ENCODE measurements around the gene TTC9B. TPM values are rescaled to one million over a fixed set of nuclear protein-coding genes. Genes with fewer than 3 reads are reported as not detected.
A peak's percentile ranks its signal among the peaks of the same experiment; 100 is the strongest.

TTC9B gene
- total and polyA plus RNA-seq, 2 of the 8 experiments (the other 6 are each of a cell fraction or from before 2014, with no cell fraction given), result 0.26 TPM; not detected in 1

GRCh38 chr19:40190891-40191835 is 27.0 kb downstream of the TTC9B start, which contains the start of gene MAP3K10:
Gene MAP3K10, plus strand, starts transcription at chr19:40191426. Its CDS starts 606 bp downstream, at chr19:40192032.
- FAIRE-seq, result no peak
- Histone ChIP-seq H3K79me1 (ENCODE audit: low read depth, low read length) (peaks cover 8% of the 10 kb centered on the region; the same call in 1 of the 2 replicates), H3K4ac (replicated peaks; ENCODE audit: insufficient read length, low read depth, low read length) (no peak within 1 kb of the TSS), H3K4me3 (ENCODE audit: extremely low read depth in 1 of 4, insufficient read depth in 2 of 4, low read depth in 3 of 4, low read length in 4 of 4) (peak within 1 kb of the TSS; percentile 80 to 98 (median 82)), H2BK20ac (ENCODE audit: low read length) (no peak within 1 kb of the TSS), H3K9me3 (ENCODE audit: insufficient read depth in 2 of 2, low read depth in 1 of 2, low read length in 1 of 2) (no peaks in the 10 kb centered on the region), H3K14ac (ENCODE audit: insufficient read length) (no peak within 1 kb of the TSS), H3K4me2 (ENCODE audit: insufficient read depth in 1 of 2, low read depth in 2 of 2, low read length in 2 of 2) (peak within 1 kb of the TSS; percentile 73 to 77), H2BK5ac (ENCODE audit: low read depth, low read length) (no peak within 1 kb of the TSS), H4K5ac (ENCODE audit: insufficient read length, low read depth, low read length) (no peak within 1 kb of the TSS), H2BK15ac (ENCODE audit: low read length) (no peak within 1 kb of the TSS), H3K23me2 (ENCODE audit: low read depth, low read length) (peaks cover 4% of the 10 kb centered on the region; the same call in 1 of the 2 replicates), H3K4me1 (replicated peaks in 1 of 4; ENCODE audit: control insufficient read depth in 3 of 4, insufficient read depth in 4 of 4, low read length in 3 of 4) (peaks cover 5 to 12% (median 9%) of the 10 kb centered on the region in 4 experiments), H2BK120ac (replicated peaks; ENCODE audit: low read depth, low read length) (no peak within 1 kb of the TSS), H3K79me2 (ENCODE audit: control insufficient read depth in 1 of 2, insufficient read depth in 2 of 2, low read length in 2 of 2) (no peaks in the 10 kb centered on the region), H2AFZ (ENCODE audit: low read length) (peak within 1 kb of the TSS; percentile 81; the same call in 1 of the 2 replicates), H4K8ac (ENCODE audit: extremely low read depth, insufficient read depth, low read length) (no peak within 1 kb of the TSS; the same call in none of the 2 replicates), H4K20me1 (replicated peaks in 1 of 2; ENCODE audit: control insufficient read depth in 1 of 2, insufficient read depth in 2 of 2, low read length in 2 of 2) (peaks cover 0 to 9% of the 10 kb centered on the region in 2 experiments), H3K56ac (replicated peaks; ENCODE audit: insufficient read length, low read depth, low read length) (peak within 1 kb of the TSS; percentile 69), H4K91ac (replicated peaks; ENCODE audit: insufficient read length, low read length) (peak within 1 kb of the TSS; percentile 32), H2AK5ac (ENCODE audit: low read depth, low read length) (no peak within 1 kb of the TSS), H3K23ac (ENCODE audit: insufficient read length) (no peak within 1 kb of the TSS), H3K27ac (ENCODE audit: low read depth, low read length) (no peak within 1 kb of the TSS), H3K9ac (replicated peaks in 1 of 4; ENCODE audit: extremely low read depth in 1 of 4, low read depth in 3 of 4, low read length in 3 of 4) (peak within 1 kb of the TSS in 2 of 4 experiments; percentile 19 to 86; a peak in 2 of 7 replicates), H2BK12ac (ENCODE audit: low read depth, low read length) (no peak within 1 kb of the TSS), H3K36me3 (ENCODE audit: control insufficient read depth in 2 of 4, insufficient read depth in 4 of 4, low read length in 3 of 4) (no peaks in the 10 kb centered on the region), H3K27me3 (replicated peaks in 1 of 4; ENCODE audit: control insufficient read depth in 3 of 4, extremely low read depth in 1 of 4, insufficient read depth in 3 of 4, low read length in 3 of 4) (no peaks in the 10 kb centered on the region; a peak in 1 of 7 replicates), H3K18ac (ENCODE audit: extremely low read depth, low read length) (peak within 1 kb of the TSS; percentile 51)
- ChIA-PET POLR2A (ENCODE audit: partially characterized antibody) (interaction anchor here (0.8 to 1.7 kb wide), 6 partner anchors 11 to 249 kb away, joined by 3 to 4 read pairs (median 3); no protein-coding TSS in a partner anchor), CTCF (ENCODE audit: partially characterized antibody) (interaction anchor here (0.7 to 1.6 kb wide), 10 partner anchors 9 to 79 kb away, joined by 3 to 8 read pairs (median 3); no protein-coding TSS in a partner anchor)
- WGBS, 2 experiments (ENCODE audit: extremely low coverage in 1 of 2, insufficient coverage in 1 of 2, insufficient read length in 1 of 2, insufficient replicate concordance in 2 of 2, low coverage in 1 of 2, low lambda C conversion rate in 2 of 2, missing lambda C conversion rate in 1 of 2), result 3% methylated on average over 40 of the region's 116 CpGs; no CpG with 5 or more reads in 1 of the 2 experiments
- DNase-seq (ENCODE audit: low read depth in 1 of 2, low spot score in 2 of 2), result peak in 1 of 2 experiments; percentile 82
- peak; percentile 47 for TF ChIP-seq ASH2L (IDR thresholded peaks at IDR 0.05; ENCODE audit: low read length)
- no peak for TF ChIP-seq RFX5 (IDR thresholded peaks at IDR 0.05; ENCODE audit: borderline replicate concordance, low read depth, low read length)
- TF ChIP-seq USF2 (IDR thresholded peaks at IDR 0.05; ENCODE audit: low read length), result no peak
- TF ChIP-seq PHF8 (conservative IDR thresholded peaks at IDR 0.05; ENCODE audit: low read depth, low read length), result peak; percentile 51
- no peak for TF ChIP-seq SIRT6 (IDR thresholded peaks at IDR 0.05; ENCODE audit: low read length)
- TF ChIP-seq ZNF274 (IDR thresholded peaks at IDR 0.05; ENCODE audit: borderline replicate concordance, extremely low read depth, low read length), result no peak
- TF ChIP-seq ATF3 (IDR thresholded peaks at IDR 0.05; ENCODE audit: insufficient read depth, low read depth, low read length), result 0 out of 2 replicates have a peak, but pooled peaks have one; percentile 10
- TF ChIP-seq MAFK (IDR thresholded peaks at IDR 0.05; ENCODE audit: low read depth, low read length), result no peak
- TF ChIP-seq SIX5 (IDR thresholded peaks at IDR 0.05; ENCODE audit: low read depth, low read length), result peak; percentile 64

Measured in H1 (cell line).